WTC11 (cell line): ENCODE data around the gene TRABD2A. TPM values are rescaled to one million over a fixed set of nuclear protein-coding genes. Genes with fewer than 3 reads are reported as not detected.

Source experiments
- ATAC-seq: fragments of 200-7000 bp; cut with Tn5 transposase; 2 replicates; pipeline ENCODE4 v1.10.0; 2021; ENCODE audit warnings: mild to moderate bottlenecking, moderate library complexity
- CTCF ChIA-PET: fragments of 300-600 bp; sonication (Branson Sonifier 250); formaldehyde crosslinking; loops from one replicate; lab custom pipeline; 2021; ENCODE audit warnings: antibody characterized with exemption; lab: Charles Lee
- POLR2A ChIA-PET: fragments of 350-600 bp; sonication (Branson Sonifier 250); formaldehyde crosslinking; loops from one replicate; lab custom pipeline; 2021; ENCODE audit warnings: antibody characterized with exemption; lab: Charles Lee
- DNase-seq: peaks from one replicate; pipeline ENCODE4 v3.0.0; 2021; ENCODE audit warnings: low spot score
- H3K27ac Mint-ChIP-seq: 2 replicates; pipeline ENCODE4 v1.8.0; 2021; ENCODE audit warnings: mixed read lengths
- H3K27me3 Mint-ChIP-seq: 2 replicates; pipeline ENCODE4 v1.8.0; 2021; ENCODE audit warnings: low read depth, mild to moderate bottlenecking, moderate library complexity, mixed read lengths
- H3K36me3 Mint-ChIP-seq: 2 replicates; pipeline ENCODE4 v1.8.0; 2021; ENCODE audit warnings: mixed read lengths
- H3K4me1 Mint-ChIP-seq: 2 replicates; pipeline ENCODE4 v1.8.0; 2022; ENCODE audit warnings: mixed read lengths
- H3K4me3 Mint-ChIP-seq: 2 replicates; pipeline ENCODE4 v1.8.0; 2021; ENCODE audit warnings: mild to moderate bottlenecking, moderate library complexity, mixed read lengths
- H3K9me3 Mint-ChIP-seq: 2 replicates; pipeline ENCODE4 v1.8.0; 2021; ENCODE audit warnings: mixed read lengths
- FOXJ3 ChIP-seq: sonication (generic); formaldehyde crosslinking; IDR thresholded peaks from 2 replicates; pipeline ENCODE4 v1.9.0; 2021; ENCODE audit warnings: missing genetic modification reagents, mild to moderate bottlenecking, borderline replicate concordance
- FOXP1 ChIP-seq: sonication (generic); formaldehyde crosslinking; IDR thresholded peaks from 2 replicates; pipeline ENCODE4 v1.8.0; 2022; ENCODE audit warnings: missing genetic modification reagents, mild to moderate bottlenecking, moderate library complexity, borderline replicate concordance
- GABPB1 ChIP-seq: sonication (generic); formaldehyde crosslinking; IDR thresholded peaks from 2 replicates; pipeline ENCODE4 v1.8.1; 2023; ENCODE audit warnings: mild to moderate bottlenecking, missing genetic modification reagents
- GTF2I ChIP-seq: fragments of 250-450 bp; sonication (Bioruptor Pico); conservative IDR thresholded peaks from 2 replicates; pipeline ENCODE4 v1.4.0; 2021; ENCODE audit warnings: mild to moderate bottlenecking
- IRF2 ChIP-seq: sonication (generic); formaldehyde crosslinking; IDR thresholded peaks from 2 replicates; pipeline ENCODE4 v1.8.0; 2022; ENCODE audit warnings: low read depth, missing genetic modification reagents, borderline replicate concordance
- JUN ChIP-seq: sonication (generic); formaldehyde crosslinking; IDR thresholded peaks from 2 replicates; pipeline ENCODE4 v1.8.0; 2023; ENCODE audit warnings: mild to moderate bottlenecking, missing genetic modification reagents
- NFATC4 ChIP-seq: fragments of 250-450 bp; sonication (Bioruptor Pico); IDR thresholded peaks from 2 replicates; pipeline ENCODE4 v1.9.0; 2021; ENCODE audit warnings: mild to moderate bottlenecking
- NFE2L1 ChIP-seq: sonication (generic); formaldehyde crosslinking; IDR thresholded peaks from 2 replicates; pipeline ENCODE4 v1.8.1; 2023; ENCODE audit warnings: missing genetic modification reagents
- NR3C1 ChIP-seq: sonication (generic); formaldehyde crosslinking; conservative IDR thresholded peaks from 2 replicates; pipeline ENCODE4 v1.8.1; 2023; ENCODE audit warnings: low read depth, mild to moderate bottlenecking, missing genetic modification reagents
- RORB ChIP-seq: fragments of 250-450 bp; sonication (Bioruptor Pico); IDR thresholded peaks from 2 replicates; pipeline ENCODE4 v1.9.0; 2021; ENCODE audit warnings: mild to moderate bottlenecking
- ZNF138 ChIP-seq: sonication (generic); formaldehyde crosslinking; conservative IDR thresholded peaks from 2 replicates; pipeline ENCODE4 v1.8.1; 2022; ENCODE audit warnings: mild to moderate bottlenecking, moderate library complexity, missing genetic modification reagents
- total RNA-seq: library from RNA; stranded (reverse); gene quantifications from 3 replicates; pipeline ENCODE4 v1.2.3, GENCODE V29; 2021
- TF ChIP-seq, protein P1 (sequence below): fragments of 200-600 bp; IDR thresholded peaks from 2 replicates; pipeline ENCODE4 v1.8.0; 2022; ENCODE audit warnings: antibody characterized with exemption
- TF ChIP-seq, protein P2 (sequence below): sonication (generic); formaldehyde crosslinking; IDR thresholded peaks from 2 replicates; pipeline ENCODE4 v1.8.0; 2022; ENCODE audit warnings: mild to moderate bottlenecking, missing genetic modification reagents
- TF ChIP-seq, protein P3 (sequence below): sonication (generic); formaldehyde crosslinking; IDR thresholded peaks from 2 replicates; pipeline ENCODE4 v1.8.1; 2022; ENCODE audit warnings: low read depth, mild to moderate bottlenecking, moderate library complexity, missing genetic modification reagents, borderline replicate concordance
- TF ChIP-seq, protein P4 (sequence below): sonication (generic); formaldehyde crosslinking; IDR thresholded peaks from 2 replicates; pipeline ENCODE4 v1.8.1; 2022; ENCODE audit warnings: mild to moderate bottlenecking, moderate library complexity, missing genetic modification reagents
- TF ChIP-seq, protein P5 (sequence below): sonication (generic); formaldehyde crosslinking; IDR thresholded peaks from 2 replicates; pipeline ENCODE4 v1.8.0; 2023; ENCODE audit warnings: mild to moderate bottlenecking, missing genetic modification reagents
- TF ChIP-seq, protein P6 (sequence below): sonication (generic); formaldehyde crosslinking; IDR thresholded peaks from 2 replicates; pipeline ENCODE4 v1.8.1; 2023; ENCODE audit warnings: mild to moderate bottlenecking, missing genetic modification reagents
- TF ChIP-seq, protein P7 (sequence below): fragments of 250-450 bp; sonication (Bioruptor Pico); IDR thresholded peaks from 2 replicates; pipeline ENCODE4 v1.9.0; 2021; ENCODE audit warnings: mild to moderate bottlenecking, borderline replicate concordance

The TRABD2A gene
- total RNA-seq, 1 experiment from 2014 or later: 12.1 TPM

DNA sequence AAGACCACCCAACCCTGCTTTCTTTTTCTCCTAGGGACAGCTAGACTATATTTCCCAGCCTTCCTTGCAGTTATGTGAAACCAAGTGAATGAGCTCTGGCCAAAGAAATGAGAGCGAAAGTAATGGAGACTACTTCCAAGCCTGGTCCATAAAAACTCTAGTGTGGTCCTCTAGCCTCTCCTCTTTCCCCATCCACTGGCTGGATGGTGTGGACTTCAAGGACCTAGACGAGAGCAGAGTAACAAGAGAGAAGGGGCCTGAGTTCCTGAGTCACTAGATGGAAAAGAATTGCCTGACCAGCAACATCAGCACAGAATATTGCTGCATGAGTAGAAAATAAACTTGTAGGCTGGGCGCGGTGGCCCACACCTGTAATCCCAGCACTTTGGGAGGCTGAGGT lies 21.6 kb upstream of the TRABD2A start:
- DNase-seq (no peak), ATAC-seq (no peak)
- TF ChIP-seq JUN (CRISPR knock-in tag) (no peak), NFATC4 (CRISPR knock-in tag) (no peak), IRF2 (CRISPR knock-in tag) (no peak), FOXJ3 (no peak), FOXP1 (no peak), GTF2I (CRISPR knock-in tag) (no peak), GABPB1 (CRISPR knock-in tag) (no peak), ZNF138 (no peak), NR3C1 (CRISPR knock-in tag) (no peak), NFE2L1 (CRISPR knock-in tag) (no peak), RORB (no peak)
- TF ChIP-seq, protein P1, sequence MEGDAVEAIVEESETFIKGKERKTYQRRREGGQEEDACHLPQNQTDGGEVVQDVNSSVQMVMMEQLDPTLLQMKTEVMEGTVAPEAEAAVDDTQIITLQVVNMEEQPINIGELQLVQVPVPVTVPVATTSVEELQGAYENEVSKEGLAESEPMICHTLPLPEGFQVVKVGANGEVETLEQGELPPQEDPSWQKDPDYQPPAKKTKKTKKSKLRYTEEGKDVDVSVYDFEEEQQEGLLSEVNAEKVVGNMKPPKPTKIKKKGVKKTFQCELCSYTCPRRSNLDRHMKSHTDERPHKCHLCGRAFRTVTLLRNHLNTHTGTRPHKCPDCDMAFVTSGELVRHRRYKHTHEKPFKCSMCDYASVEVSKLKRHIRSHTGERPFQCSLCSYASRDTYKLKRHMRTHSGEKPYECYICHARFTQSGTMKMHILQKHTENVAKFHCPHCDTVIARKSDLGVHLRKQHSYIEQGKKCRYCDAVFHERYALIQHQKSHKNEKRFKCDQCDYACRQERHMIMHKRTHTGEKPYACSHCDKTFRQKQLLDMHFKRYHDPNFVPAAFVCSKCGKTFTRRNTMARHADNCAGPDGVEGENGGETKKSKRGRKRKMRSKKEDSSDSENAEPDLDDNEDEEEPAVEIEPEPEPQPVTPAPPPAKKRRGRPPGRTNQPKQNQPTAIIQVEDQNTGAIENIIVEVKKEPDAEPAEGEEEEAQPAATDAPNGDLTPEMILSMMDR: no peak
- TF ChIP-seq, protein P2, sequence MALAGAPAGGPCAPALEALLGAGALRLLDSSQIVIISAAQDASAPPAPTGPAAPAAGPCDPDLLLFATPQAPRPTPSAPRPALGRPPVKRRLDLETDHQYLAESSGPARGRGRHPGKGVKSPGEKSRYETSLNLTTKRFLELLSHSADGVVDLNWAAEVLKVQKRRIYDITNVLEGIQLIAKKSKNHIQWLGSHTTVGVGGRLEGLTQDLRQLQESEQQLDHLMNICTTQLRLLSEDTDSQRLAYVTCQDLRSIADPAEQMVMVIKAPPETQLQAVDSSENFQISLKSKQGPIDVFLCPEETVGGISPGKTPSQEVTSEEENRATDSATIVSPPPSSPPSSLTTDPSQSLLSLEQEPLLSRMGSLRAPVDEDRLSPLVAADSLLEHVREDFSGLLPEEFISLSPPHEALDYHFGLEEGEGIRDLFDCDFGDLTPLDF (CRISPR knock-in tag): no peak
- TF ChIP-seq, protein P3, sequence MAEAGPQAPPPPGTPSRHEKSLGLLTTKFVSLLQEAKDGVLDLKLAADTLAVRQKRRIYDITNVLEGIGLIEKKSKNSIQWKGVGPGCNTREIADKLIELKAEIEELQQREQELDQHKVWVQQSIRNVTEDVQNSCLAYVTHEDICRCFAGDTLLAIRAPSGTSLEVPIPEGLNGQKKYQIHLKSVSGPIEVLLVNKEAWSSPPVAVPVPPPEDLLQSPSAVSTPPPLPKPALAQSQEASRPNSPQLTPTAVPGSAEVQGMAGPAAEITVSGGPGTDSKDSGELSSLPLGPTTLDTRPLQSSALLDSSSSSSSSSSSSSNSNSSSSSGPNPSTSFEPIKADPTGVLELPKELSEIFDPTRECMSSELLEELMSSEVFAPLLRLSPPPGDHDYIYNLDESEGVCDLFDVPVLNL (CRISPR knock-in tag): no peak
- TF ChIP-seq, protein P4, sequence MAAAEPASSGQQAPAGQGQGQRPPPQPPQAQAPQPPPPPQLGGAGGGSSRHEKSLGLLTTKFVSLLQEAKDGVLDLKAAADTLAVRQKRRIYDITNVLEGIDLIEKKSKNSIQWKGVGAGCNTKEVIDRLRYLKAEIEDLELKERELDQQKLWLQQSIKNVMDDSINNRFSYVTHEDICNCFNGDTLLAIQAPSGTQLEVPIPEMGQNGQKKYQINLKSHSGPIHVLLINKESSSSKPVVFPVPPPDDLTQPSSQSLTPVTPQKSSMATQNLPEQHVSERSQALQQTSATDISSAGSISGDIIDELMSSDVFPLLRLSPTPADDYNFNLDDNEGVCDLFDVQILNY: no peak
- TF ChIP-seq, protein P5, sequence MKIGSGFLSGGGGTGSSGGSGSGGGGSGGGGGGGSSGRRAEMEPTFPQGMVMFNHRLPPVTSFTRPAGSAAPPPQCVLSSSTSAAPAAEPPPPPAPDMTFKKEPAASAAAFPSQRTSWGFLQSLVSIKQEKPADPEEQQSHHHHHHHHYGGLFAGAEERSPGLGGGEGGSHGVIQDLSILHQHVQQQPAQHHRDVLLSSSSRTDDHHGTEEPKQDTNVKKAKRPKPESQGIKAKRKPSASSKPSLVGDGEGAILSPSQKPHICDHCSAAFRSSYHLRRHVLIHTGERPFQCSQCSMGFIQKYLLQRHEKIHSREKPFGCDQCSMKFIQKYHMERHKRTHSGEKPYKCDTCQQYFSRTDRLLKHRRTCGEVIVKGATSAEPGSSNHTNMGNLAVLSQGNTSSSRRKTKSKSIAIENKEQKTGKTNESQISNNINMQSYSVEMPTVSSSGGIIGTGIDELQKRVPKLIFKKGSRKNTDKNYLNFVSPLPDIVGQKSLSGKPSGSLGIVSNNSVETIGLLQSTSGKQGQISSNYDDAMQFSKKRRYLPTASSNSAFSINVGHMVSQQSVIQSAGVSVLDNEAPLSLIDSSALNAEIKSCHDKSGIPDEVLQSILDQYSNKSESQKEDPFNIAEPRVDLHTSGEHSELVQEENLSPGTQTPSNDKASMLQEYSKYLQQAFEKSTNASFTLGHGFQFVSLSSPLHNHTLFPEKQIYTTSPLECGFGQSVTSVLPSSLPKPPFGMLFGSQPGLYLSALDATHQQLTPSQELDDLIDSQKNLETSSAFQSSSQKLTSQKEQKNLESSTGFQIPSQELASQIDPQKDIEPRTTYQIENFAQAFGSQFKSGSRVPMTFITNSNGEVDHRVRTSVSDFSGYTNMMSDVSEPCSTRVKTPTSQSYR (CRISPR knock-in tag): no peak
- TF ChIP-seq, protein P6, sequence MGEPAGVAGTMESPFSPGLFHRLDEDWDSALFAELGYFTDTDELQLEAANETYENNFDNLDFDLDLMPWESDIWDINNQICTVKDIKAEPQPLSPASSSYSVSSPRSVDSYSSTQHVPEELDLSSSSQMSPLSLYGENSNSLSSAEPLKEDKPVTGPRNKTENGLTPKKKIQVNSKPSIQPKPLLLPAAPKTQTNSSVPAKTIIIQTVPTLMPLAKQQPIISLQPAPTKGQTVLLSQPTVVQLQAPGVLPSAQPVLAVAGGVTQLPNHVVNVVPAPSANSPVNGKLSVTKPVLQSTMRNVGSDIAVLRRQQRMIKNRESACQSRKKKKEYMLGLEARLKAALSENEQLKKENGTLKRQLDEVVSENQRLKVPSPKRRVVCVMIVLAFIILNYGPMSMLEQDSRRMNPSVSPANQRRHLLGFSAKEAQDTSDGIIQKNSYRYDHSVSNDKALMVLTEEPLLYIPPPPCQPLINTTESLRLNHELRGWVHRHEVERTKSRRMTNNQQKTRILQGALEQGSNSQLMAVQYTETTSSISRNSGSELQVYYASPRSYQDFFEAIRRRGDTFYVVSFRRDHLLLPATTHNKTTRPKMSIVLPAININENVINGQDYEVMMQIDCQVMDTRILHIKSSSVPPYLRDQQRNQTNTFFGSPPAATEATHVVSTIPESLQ: no peak
- TF ChIP-seq, protein P7, sequence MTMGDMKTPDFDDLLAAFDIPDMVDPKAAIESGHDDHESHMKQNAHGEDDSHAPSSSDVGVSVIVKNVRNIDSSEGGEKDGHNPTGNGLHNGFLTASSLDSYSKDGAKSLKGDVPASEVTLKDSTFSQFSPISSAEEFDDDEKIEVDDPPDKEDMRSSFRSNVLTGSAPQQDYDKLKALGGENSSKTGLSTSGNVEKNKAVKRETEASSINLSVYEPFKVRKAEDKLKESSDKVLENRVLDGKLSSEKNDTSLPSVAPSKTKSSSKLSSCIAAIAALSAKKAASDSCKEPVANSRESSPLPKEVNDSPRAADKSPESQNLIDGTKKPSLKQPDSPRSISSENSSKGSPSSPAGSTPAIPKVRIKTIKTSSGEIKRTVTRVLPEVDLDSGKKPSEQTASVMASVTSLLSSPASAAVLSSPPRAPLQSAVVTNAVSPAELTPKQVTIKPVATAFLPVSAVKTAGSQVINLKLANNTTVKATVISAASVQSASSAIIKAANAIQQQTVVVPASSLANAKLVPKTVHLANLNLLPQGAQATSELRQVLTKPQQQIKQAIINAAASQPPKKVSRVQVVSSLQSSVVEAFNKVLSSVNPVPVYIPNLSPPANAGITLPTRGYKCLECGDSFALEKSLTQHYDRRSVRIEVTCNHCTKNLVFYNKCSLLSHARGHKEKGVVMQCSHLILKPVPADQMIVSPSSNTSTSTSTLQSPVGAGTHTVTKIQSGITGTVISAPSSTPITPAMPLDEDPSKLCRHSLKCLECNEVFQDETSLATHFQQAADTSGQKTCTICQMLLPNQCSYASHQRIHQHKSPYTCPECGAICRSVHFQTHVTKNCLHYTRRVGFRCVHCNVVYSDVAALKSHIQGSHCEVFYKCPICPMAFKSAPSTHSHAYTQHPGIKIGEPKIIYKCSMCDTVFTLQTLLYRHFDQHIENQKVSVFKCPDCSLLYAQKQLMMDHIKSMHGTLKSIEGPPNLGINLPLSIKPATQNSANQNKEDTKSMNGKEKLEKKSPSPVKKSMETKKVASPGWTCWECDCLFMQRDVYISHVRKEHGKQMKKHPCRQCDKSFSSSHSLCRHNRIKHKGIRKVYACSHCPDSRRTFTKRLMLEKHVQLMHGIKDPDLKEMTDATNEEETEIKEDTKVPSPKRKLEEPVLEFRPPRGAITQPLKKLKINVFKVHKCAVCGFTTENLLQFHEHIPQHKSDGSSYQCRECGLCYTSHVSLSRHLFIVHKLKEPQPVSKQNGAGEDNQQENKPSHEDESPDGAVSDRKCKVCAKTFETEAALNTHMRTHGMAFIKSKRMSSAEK (CRISPR knock-in tag): no peak
- Mint-ChIP-seq H3K27ac (no peak overlapping the region), H3K36me3 (no peaks in the 10 kb centered on the region), H3K4me1 (peaks cover 18% of the 10 kb centered on the region), H3K9me3 (no peaks in the 10 kb centered on the region), H3K27me3 (peaks cover 39% of the 10 kb centered on the region), H3K4me3 (no peak overlapping the region)
- ChIA-PET POLR2A (no interaction called here), CTCF (interaction anchor here (1.2 to 2.3 kb wide), 2 partner anchors 20 to 23 kb away, joined by 4 to 7 read pairs; no protein-coding TSS in a partner anchor)
